ENCODE data around the gene GALNT8.
"Not testable (repeated sequence)": the region's sequence is repeated elsewhere in the genome, so short reads cannot be mapped to it uniquely, and the experiment has no call there.

The GALNT8 gene

GRCh38 chr12:4719821-4720636 lies at the start of gene GALNT8:
Gene GALNT8, plus strand, starts transcription at chr12:4720400. Its CDS starts 278 bp downstream, at chr12:4720678.
- no peak for DNase-seq

- DNase-seq, result no peak
Measured at GRCh38 chr12:4679711-4680110, 40.5 kb upstream of the GALNT8 start.

- DNase-seq, result no peak
Measured at GRCh38 chr12:4681732-4682131, 38.5 kb upstream of the GALNT8 start.

GRCh38 chr12:4685317-4685716 lies 34.9 kb upstream of the GALNT8 start:
- no peak for DNase-seq

- no peak for DNase-seq
Measured at GRCh38 chr12:4690760-4691159, 29.4 kb upstream of the GALNT8 start.

GRCh38 chr12:4700621-4701026 lies 19.6 kb upstream of the GALNT8 start:
- no peak for DNase-seq

- DNase-seq, result no peak
Measured at GRCh38 chr12:4701395-4702190, 18.6 kb upstream of the GALNT8 start.

- no peak for DNase-seq
Measured at GRCh38 chr12:4703676-4704075, 16.5 kb upstream of the GALNT8 start.

- DNase-seq, result no peak
Measured at GRCh38 chr12:4705824-4706223, 14.4 kb upstream of the GALNT8 start.

- DNase-seq, result no peak
Measured at GRCh38 chr12:4707306-4707705, 12.9 kb upstream of the GALNT8 start.

GRCh38 chr12:4710113-4710512 lies 10.1 kb upstream of the GALNT8 start:
- DNase-seq, result no peak

- DNase-seq, result no peak
Measured at GRCh38 chr12:4714879-4715278, 5.3 kb upstream of the GALNT8 start.

- no peak for DNase-seq
Measured at GRCh38 chr12:4717806-4718205, 2.4 kb upstream of the GALNT8 start.

- no peak for DNase-seq
Measured at GRCh38 chr12:4720637-4720995, 416 bp downstream of the GALNT8 start.

GRCh38 chr12:4721587-4721986 lies 1.4 kb downstream of the GALNT8 start:
- not testable (repeated sequence) for DNase-seq

GRCh38 chr12:4723226-4723625 lies 3.0 kb downstream of the GALNT8 start:
- DNase-seq, result no peak

GRCh38 chr12:4725057-4725456 lies 4.9 kb downstream of the GALNT8 start:
- no peak for DNase-seq

- DNase-seq, result no peak
Measured at GRCh38 chr12:4734625-4735340, 14.6 kb downstream of the GALNT8 start.

- no peak for DNase-seq
Measured at GRCh38 chr12:4736091-4736490, 15.9 kb downstream of the GALNT8 start.

- DNase-seq, result no peak
Measured at GRCh38 chr12:4738541-4738940, 18.3 kb downstream of the GALNT8 start.

GRCh38 chr12:4742416-4742970 lies 22.3 kb downstream of the GALNT8 start:
- no peak for DNase-seq

GRCh38 chr12:4743046-4743445 lies 22.8 kb downstream of the GALNT8 start:
- no peak for DNase-seq

GRCh38 chr12:4744709-4745108 lies 24.5 kb downstream of the GALNT8 start:
- no peak for DNase-seq

All from NCI-H187 treated with DMSO at 0.1 percent for 48 hours (cell line).